Measurements from ENCODE around the gene PKNOX2. TPM values are rescaled to one million over a fixed set of nuclear protein-coding genes. Genes with fewer than 3 reads are reported as not detected.

The PKNOX2 gene
- total RNA-seq, 1 experiment from 2014 or later, result not detected

GRCh38 chr11:125284245-125284850, 119.8 kb downstream of the PKNOX2 start:
- DNase-seq (ENCODE audit: low read depth), result no peak

GRCh38 chr11:125285844-125286243, 121.3 kb downstream of the PKNOX2 start:
- no peak for DNase-seq (ENCODE audit: low read depth)

DNA sequence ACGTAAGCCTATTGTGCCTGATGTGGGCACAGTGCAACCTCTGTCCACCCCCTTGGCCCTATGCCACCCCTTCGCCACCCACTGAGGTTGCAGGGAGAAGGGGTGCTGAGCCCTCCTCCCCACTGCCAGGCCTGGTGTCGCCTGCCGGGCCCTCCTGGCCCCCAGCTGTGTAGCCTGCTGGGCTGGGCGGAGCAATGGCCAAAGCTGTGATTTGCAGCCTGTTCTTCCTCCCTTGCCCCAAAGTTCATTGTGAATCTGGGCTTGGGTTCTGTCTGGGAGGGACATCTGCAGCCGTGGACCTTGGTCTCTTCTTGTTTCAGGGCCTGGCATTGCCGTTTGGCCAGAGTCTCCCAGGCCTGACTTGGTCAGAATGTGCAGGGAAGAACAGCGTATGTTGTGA, 121.9 kb downstream of the PKNOX2 start:
- DNase-seq (ENCODE audit: low read depth), result no peak

- no peak for DNase-seq (ENCODE audit: low read depth)
Measured at GRCh38 chr11:125287491-125288210, 123.1 kb downstream of the PKNOX2 start.

- DNase-seq (ENCODE audit: low read depth), result no peak
Measured at GRCh38 chr11:125289419-125290098, 125.0 kb downstream of the PKNOX2 start.

DNA sequence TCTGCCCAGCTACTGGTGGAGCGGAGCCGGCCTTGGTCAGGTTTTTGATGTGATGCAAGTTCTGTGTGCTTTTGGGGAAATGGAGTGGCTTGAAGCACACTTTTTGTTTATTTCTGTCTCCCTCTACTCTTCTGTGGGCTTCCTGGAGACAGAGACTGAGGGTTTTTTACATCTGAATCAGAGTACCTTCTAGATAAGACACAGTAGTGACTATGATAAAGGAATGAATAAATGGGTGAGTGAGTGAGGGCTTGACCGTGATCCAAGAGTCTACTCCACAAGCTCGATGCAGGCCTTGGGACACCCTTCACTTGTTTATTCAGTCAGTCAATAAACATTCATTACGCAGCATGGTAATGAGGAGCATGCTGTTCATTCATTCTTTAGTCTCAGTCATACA, 125.7 kb downstream of the PKNOX2 start:
- no peak for DNase-seq (ENCODE audit: low read depth)

- DNase-seq (ENCODE audit: low read depth), result no peak
Measured at GRCh38 chr11:125292100-125292499, 127.5 kb downstream of the PKNOX2 start.

DNA sequence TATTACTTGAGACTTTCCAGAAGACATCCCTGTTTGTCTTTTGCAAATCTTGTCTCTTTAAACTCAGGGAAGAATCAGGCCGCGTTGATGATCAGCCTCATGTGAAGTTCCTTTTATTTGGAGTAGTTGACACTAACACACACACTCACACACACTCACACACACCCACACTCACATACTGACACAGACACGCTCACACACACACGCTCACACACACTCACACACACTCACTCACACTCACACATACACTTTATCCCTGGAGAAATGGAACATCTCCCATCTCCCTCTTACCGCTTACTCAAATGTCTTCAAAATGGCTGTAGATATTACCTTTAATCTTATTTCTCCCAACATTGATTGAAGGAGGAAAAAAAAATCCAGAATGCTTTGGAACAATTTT, 129.0 kb downstream of the PKNOX2 start:
- no peak for DNase-seq (ENCODE audit: low read depth)

- no peak for DNase-seq (ENCODE audit: low read depth)
Measured at GRCh38 chr11:125295931-125296330, 131.4 kb downstream of the PKNOX2 start.

DNA sequence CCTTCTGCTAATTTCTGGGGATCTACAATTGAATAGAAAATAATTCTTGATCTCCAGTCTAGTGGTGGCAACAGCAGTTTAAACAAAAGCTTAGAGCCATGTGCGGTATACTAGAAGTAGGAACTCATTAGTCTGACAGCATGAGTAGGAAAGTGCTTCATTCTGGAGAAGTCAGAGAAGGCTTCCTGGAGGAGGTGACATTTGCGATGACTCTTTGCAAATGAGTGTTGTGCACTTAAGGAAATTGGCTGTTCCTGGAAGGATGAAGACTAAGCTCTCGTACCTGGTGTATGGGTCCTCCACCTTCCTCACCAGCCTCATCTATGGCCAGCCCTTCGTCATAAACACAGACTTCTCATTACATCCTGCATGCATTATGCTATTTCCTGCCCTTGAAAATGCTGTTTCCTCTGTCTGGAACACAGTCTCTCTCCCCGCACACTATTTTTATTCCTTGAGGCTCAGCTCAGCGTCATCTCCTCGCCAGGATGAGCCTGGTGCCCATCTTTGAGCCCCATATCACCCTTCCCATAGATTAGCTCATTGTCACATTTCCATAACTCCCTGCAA, 132.9 kb downstream of the PKNOX2 start:
- DNase-seq (ENCODE audit: low read depth), result no peak

DNA sequence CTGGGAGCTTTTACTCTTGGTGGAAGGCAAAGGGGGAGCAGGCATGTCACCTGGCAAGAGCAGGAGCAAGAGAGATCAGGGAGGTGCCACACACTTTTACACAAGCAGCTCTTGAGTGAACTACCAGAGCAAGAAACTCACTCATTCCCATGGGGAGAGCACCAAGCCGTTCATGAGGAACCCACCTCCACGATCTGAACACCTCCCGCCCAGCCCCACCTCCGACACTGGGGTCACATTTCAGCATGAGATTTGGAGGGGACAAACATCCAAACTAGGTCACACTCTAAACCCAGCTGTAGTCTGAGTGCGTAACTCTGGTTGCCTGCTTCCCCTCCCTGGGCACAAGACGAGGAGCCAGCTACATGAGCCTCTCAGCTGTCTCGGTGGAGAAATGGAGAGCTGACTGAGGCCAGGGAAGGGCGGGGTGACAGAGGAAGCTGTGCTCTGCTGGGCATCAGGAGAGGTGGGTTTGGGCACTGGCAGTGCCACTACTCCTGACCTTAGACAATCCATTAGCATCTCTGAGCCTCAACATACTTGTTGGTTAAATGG, 134.6 kb downstream of the PKNOX2 start:
- no peak for DNase-seq (ENCODE audit: low read depth)

GRCh38 chr11:125299821-125300220, 135.3 kb downstream of the PKNOX2 start:
- DNase-seq (ENCODE audit: low read depth), result no peak

GRCh38 chr11:125300791-125301218, 136.3 kb downstream of the PKNOX2 start:
- DNase-seq (ENCODE audit: low read depth), result peak; percentile 94

DNA sequence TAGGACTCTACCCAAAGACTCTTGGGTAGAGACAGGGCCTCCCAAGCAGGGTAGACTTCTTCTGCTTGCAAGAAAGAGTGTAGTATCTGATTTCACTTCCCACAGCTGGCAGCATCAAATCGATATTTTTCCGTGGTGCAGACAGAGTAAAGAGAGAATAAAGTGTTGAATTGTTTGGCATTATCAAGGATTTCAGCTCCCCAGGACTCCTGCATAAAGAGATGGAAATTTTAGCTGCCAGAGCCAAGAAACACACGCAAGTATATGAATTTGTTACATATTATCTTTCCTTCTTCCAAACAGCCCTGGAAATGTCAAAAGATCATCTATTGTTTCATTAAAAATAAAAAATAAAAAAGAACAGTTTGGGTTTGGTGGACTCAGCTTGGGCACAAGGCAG, 136.8 kb downstream of the PKNOX2 start:
- DNase-seq (ENCODE audit: low read depth), result no peak

DNA sequence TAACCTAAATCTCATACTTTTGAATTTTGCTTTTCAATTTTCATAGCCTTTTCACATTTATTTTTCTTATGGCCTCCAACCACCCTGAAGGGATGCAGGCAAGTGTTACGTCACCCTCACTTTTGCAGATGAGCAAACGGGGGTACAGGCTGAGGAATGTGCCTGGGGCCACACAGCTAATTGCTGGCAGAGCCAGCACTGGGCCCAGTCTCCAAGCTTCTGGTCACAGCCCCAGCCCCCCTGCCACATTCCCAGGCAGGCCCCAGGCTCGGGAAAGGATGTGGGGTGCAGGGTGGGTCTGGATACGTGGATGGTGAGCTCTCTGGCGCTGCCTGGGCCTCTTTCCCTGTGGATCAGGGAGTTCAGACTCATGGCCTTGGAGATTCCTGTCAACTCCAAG, 138.6 kb downstream of the PKNOX2 start:
- peak; percentile 30 for DNase-seq (ENCODE audit: low read depth)

GRCh38 chr11:125303694-125304093, 139.1 kb downstream of the PKNOX2 start:
- no peak for DNase-seq (ENCODE audit: low read depth)

- DNase-seq (ENCODE audit: low read depth), result no peak
Measured at GRCh38 chr11:125304136-125304535, 139.6 kb downstream of the PKNOX2 start.

DNA sequence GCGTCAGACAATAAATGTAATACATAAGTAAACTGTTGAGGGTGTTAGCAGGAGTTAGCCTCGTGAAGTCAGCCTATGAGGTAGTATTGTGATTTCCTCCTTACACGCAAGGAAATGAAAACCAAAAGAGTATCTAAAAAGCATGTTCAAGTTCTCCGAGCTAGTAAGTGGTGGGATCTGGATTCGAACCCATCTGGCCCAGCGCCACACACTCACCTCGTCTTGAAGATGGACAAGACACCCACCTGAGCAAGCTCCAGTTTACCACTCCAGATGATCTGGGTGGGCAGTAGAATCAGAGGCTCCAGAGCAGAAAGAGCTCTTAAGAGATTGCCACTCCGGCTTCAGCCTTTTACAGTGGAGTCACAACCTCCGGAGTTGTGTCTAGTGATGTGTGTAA, 140.3 kb downstream of the PKNOX2 start:
- no peak for DNase-seq (ENCODE audit: low read depth)

DNA sequence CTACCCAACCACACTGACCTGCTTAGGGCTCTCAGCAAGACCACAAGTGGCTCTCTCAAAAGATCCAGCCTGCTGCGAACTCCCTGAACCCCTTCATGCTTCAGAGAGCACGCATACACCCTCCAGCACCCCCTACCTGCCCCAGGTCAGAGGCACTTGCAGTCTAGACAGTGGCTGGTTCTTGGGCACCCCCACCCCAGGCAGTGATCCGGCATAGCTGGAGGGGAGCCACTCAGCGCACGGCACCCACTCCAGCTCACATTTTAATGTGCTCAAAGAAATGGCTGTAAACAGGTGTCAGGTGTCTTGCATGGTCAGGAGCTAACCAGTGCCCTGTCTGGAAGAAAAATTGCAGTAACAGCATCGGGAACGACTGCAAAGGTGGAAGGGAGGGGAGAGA, 140.8 kb downstream of the PKNOX2 start:
- no peak for DNase-seq (ENCODE audit: low read depth)

- DNase-seq (ENCODE audit: low read depth), result no peak
Measured at GRCh38 chr11:125306476-125306875, 141.9 kb downstream of the PKNOX2 start.

- DNase-seq (ENCODE audit: low read depth), result no peak
Measured at GRCh38 chr11:125308246-125308645, 143.7 kb downstream of the PKNOX2 start.

DNA sequence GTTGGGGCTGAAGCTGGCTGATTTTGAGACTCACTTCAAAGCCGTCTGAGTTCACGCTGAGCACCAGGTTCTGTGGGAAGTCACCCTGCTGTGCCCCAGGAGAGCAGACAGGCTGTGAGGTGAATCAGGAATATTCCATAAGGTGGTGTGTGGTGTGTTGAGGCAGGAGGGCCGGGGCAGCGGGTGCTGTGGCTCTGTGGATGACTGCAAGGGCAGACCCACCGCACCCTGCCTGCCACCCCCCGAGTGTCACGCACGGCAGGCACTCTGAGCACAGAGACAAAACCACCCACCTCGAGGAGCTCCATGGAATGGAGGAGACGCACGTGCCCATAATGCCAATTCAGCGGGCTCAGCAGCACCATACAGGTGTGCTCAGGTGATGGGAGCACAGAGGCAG, 147.8 kb downstream of the PKNOX2 start:
- DNase-seq (ENCODE audit: low read depth), result no peak

All from M059J (cell line).